Measurements from ENCODE around the gene C18orf63.

- TF ChIP-seq CTCF (IDR thresholded peaks at IDR 0.05) (no peak), POLR2A (IDR thresholded peaks at IDR 0.05; ENCODE audit: low read depth) (no peak), POLR2AphosphoS5 (IDR thresholded peaks at IDR 0.05) (no peak)
Measured at GRCh38 chr18:74277296-74277695, 38.3 kb upstream of the C18orf63 start.
